Measurements from ENCODE around the gene MEGF11. TPM values are rescaled to one million over a fixed set of nuclear protein-coding genes. Genes with fewer than 3 reads are reported as not detected.

MEGF11 gene
- polyA plus RNA-seq, 3 donors: not detected

DNA sequence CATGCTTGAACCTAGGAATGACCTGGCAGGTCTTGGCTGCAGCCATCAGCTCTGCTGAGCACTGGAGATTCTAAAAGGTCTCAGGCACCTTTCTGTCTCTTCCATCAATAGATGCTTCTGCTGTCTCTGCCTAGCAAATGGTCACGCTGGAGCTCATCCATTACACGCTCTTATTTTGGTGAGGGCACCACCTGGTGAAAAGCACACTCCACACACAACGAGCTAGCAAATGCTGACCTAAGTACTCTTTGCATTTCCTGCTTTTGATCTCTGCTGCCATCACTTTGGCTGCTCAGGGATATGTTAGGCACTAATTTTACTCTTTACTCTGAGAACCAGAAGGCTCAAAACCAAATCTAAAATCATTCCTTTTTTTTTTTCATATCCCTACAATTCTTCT, 293.0 kb downstream of the MEGF11 start:
- Histone ChIP-seq H3K4me2 (replicated peaks; ENCODE audit: extremely low read depth, low read length, poor library complexity, severe bottlenecking) (no peak overlapping the region), H3K9me3 (replicated peaks in 1 of 2; ENCODE audit: control insufficient read depth in 1 of 2, insufficient read depth in 1 of 2, low read length in 2 of 2) (no peaks in the 10 kb centered on the region), H3K27ac (ENCODE audit: low read depth in 1 of 2, low read length in 2 of 2) (no peak overlapping the region), H2AFZ (ENCODE audit: insufficient read depth, low read depth, low read length, poor library complexity, severe bottlenecking) (no peak overlapping the region), H4K20me1 (ENCODE audit: insufficient read depth, low read length) (no peaks in the 10 kb centered on the region), H3K79me2 (ENCODE audit: insufficient read depth, low read length) (no peaks in the 10 kb centered on the region), H3K36me3 (replicated peaks in 1 of 2; ENCODE audit: control insufficient read depth in 1 of 2, insufficient read depth in 2 of 2, low read length in 2 of 2) (no peaks in the 10 kb centered on the region), H3K9ac (ENCODE audit: insufficient read depth, low read length, poor library complexity, severe bottlenecking) (no peak overlapping the region), H3K4me1 (ENCODE audit: control insufficient read depth in 1 of 2, insufficient read depth in 2 of 2, low read length in 2 of 2) (no peaks in the 10 kb centered on the region), H3K27me3 (ENCODE audit: control insufficient read depth in 2 of 2, insufficient read depth in 2 of 2, low read length in 2 of 2) (no peaks in the 10 kb centered on the region), H3K4me3 (replicated peaks in 1 of 3; ENCODE audit: low read depth in 2 of 3, low read length in 3 of 3) (no peak overlapping the region)
- TF ChIP-seq, protein P1, sequence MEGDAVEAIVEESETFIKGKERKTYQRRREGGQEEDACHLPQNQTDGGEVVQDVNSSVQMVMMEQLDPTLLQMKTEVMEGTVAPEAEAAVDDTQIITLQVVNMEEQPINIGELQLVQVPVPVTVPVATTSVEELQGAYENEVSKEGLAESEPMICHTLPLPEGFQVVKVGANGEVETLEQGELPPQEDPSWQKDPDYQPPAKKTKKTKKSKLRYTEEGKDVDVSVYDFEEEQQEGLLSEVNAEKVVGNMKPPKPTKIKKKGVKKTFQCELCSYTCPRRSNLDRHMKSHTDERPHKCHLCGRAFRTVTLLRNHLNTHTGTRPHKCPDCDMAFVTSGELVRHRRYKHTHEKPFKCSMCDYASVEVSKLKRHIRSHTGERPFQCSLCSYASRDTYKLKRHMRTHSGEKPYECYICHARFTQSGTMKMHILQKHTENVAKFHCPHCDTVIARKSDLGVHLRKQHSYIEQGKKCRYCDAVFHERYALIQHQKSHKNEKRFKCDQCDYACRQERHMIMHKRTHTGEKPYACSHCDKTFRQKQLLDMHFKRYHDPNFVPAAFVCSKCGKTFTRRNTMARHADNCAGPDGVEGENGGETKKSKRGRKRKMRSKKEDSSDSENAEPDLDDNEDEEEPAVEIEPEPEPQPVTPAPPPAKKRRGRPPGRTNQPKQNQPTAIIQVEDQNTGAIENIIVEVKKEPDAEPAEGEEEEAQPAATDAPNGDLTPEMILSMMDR (IDR thresholded peaks at IDR 0.05): no peak
- DNase-seq: no peak
- H3K27ac Mint-ChIP-seq: no peak overlapping the region
- H3K27me3 Mint-ChIP-seq (ENCODE audit: low read depth in 3 of 3): peaks cover 11 to 28% (median 18%) of the 10 kb centered on the region in 3 donors
- H3K4me1 Mint-ChIP-seq: no peaks in the 10 kb centered on the region
- WGBS (ENCODE audit: insufficient coverage): 40% methylated on average over 2 of the region's 3 CpGs
- H3K36me3 Mint-ChIP-seq: no peaks in the 10 kb centered on the region
- no peak overlapping the region for H3K4me3 Mint-ChIP-seq
- peaks cover 0 to 3% (median 0%) of the 10 kb centered on the region in 7 donors for H3K9me3 Mint-ChIP-seq
- intact Hi-C loops (cut with micrococcal nuclease): no loop called here

DNA sequence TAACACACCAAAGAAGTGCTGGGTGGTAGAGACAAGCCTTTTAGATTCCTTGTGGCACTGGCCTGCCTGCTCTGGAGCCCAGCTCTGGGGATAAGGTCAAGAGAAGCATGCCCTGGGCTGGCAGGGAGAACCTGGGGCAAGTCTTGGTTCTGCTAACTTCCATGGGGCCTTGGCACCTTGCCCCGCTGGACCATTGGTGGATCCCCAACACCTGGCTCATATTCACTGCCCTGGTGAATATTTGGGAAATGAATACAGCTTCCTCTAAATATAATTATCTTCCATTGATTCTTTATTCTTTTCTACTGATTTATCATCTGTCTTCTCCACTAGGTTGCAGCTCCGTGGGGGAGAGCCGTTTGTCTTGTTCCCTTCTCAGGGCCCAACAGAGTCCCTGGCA, 294.7 kb downstream of the MEGF11 start:
- no peaks in the 10 kb centered on the region for H3K79me2 ChIP-seq (ENCODE audit: insufficient read depth, low read length)
- H2AFZ ChIP-seq (ENCODE audit: insufficient read depth, low read depth, low read length, poor library complexity, severe bottlenecking): no peak overlapping the region
- H3K36me3 Mint-ChIP-seq: no peaks in the 10 kb centered on the region
- no peaks in the 10 kb centered on the region for H4K20me1 ChIP-seq (ENCODE audit: insufficient read depth, low read length)
- H3K36me3 ChIP-seq (replicated peaks in 1 of 2; ENCODE audit: control insufficient read depth in 1 of 2, insufficient read depth in 2 of 2, low read length in 2 of 2): no peaks in the 10 kb centered on the region
- no peak for DNase-seq
- no peak overlapping the region for H3K9ac ChIP-seq (ENCODE audit: insufficient read depth, low read length, poor library complexity, severe bottlenecking)
- no peak overlapping the region for H3K27ac ChIP-seq (ENCODE audit: low read depth in 1 of 2, low read length in 2 of 2)
- H3K9me3 Mint-ChIP-seq: peaks cover 0 to 3% (median 0%) of the 10 kb centered on the region in 7 donors
- no peak overlapping the region for H3K27ac Mint-ChIP-seq
- H3K4me3 ChIP-seq (replicated peaks in 1 of 3; ENCODE audit: low read depth in 2 of 3, low read length in 3 of 3): no peak overlapping the region
- H3K27me3 Mint-ChIP-seq (ENCODE audit: low read depth in 3 of 3): peaks cover 11 to 23% (median 21%) of the 10 kb centered on the region in 3 donors
- intact Hi-C loops (cut with micrococcal nuclease): no loop called here
- no peaks in the 10 kb centered on the region for H3K27me3 ChIP-seq (ENCODE audit: control insufficient read depth in 2 of 2, insufficient read depth in 2 of 2, low read length in 2 of 2)
- H3K4me3 Mint-ChIP-seq: no peak overlapping the region
- no peak overlapping the region for H3K4me2 ChIP-seq (replicated peaks; ENCODE audit: extremely low read depth, low read length, poor library complexity, severe bottlenecking)
- H3K4me1 ChIP-seq (ENCODE audit: control insufficient read depth in 1 of 2, insufficient read depth in 2 of 2, low read length in 2 of 2): no peaks in the 10 kb centered on the region
- H3K4me1 Mint-ChIP-seq: no peaks in the 10 kb centered on the region
- TF ChIP-seq, protein P1 (IDR thresholded peaks at IDR 0.05): no peak
- WGBS (ENCODE audit: insufficient coverage): no CpG with 5 or more reads among the region's 3 CpGs
- H3K9me3 ChIP-seq (replicated peaks in 1 of 2; ENCODE audit: control insufficient read depth in 1 of 2, insufficient read depth in 1 of 2, low read length in 2 of 2): no peaks in the 10 kb centered on the region
